Measurements from ENCODE around the gene JMJD8. TPM values are rescaled to one million over a fixed set of nuclear protein-coding genes. Genes with fewer than 3 reads are reported as not detected.

The JMJD8 gene
- total RNA-seq, 1 donor from 2014 or later, result 55.3 TPM

DNA sequence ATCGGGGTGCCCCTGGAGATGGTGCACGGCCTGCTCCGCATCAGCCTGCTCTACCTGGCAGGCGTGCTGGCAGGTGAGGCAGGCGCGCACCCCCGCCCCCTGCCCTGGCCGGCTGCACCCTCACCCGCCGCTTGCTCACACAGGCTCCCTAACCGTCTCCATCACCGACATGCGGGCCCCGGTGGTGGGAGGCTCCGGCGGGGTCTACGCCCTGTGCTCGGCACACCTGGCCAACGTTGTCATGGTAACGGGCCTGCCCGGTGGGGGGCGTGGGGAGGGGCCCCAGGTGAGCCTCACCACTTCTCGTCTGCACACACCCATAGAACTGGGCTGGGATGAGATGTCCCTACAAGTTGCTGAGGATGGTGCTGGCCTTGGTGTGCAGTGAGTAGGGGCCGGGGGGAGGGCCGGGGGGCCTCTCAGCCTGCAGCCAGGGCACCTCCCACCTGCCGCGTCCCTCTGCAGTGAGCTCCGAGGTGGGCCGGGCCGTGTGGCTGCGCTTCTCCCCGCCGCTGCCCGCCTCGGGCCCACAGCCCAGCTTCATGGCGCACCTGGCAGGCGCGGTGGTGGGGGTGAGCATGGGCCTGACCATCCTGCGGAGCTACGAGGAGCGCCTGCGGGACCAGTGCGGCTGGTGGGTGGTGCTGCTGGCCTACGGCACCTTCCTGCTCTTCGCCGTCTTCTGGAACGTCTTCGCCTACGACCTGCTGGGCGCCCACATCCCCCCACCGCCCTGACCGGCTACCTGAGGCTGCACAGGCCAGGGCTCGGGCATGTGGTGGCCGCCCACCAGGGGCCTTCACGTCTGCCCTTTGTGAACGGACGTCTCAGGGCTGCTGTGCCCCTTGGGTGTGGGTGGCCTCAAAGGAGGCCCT lies 6.6 kb downstream of the JMJD8 start:
- DNase-seq (ENCODE audit: low spot score), result no peak

DNA sequence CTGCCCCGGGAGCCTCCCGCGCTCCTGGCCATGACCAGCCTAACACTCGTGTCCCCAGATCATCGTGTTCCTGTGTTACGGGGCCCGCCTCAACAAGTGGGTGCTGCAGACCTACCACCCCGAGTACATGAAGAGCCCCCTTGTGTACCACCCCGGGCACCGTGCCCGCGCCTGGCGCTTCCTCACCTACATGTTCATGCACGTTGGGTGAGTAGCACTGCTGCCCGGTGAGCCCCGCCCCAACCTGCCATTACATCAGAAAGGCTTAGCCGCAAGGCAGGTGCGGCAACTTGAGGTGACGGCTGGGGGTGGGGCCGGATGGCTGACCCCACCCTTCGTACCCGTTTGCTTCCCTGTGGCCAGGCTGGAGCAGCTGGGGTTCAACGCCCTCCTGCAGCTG lies 7.2 kb downstream of the JMJD8 start:
- DNase-seq (ENCODE audit: low spot score), result no peak

DNA sequence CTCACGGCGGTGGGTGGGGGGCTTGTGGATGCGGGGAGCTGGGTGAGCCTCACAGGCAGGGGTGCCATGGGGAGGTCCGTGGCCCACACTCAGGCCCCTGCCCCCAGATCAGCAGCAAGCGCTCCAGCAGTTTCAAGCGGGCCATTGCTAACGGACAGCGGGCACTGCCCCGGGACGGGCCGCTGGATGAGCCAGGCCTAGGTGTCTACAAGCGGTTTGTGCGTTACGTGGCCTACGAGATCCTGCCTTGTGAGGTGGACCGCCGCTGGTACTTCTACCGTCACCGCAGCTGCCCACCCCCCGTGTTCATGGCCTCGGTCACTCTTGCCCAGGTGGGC lies 7.6 kb downstream of the JMJD8 start:
- no peak for DNase-seq (ENCODE audit: low spot score)

DNA sequence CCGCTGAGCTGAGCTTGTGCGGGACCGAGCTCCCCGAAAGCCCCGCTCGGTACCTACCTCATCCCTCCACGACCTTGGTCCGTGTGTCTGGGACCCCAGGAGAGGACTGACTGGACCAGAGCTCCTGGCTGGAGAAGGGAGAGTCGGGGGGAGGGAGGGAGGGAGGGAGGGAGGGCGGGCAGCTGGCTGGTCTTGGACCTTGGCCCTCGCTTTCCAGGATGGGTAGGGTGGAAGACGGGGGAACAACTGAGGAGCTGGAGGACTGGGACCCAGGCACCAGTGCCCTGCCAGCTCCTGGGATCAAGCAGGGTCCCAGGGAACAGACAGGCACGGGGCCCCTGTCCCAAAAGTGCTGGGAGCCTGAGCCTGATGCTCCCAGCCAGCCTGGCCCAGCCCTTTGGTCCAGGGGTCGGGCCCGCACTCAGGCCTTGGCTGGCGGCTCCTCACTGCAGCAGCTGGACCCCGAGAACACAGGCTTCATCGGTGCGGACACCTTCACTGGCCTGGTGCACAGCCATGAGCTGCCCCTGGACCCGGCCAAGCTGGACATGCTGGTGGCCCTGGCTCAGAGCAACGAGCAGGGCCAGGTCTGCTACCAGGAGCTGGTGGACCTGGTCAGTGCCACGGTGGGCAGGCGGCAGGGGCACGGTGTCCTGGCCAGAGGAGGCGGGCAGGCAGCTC lies 8.1 kb downstream of the JMJD8 start:
- no peak for DNase-seq (ENCODE audit: low spot score)

DNA sequence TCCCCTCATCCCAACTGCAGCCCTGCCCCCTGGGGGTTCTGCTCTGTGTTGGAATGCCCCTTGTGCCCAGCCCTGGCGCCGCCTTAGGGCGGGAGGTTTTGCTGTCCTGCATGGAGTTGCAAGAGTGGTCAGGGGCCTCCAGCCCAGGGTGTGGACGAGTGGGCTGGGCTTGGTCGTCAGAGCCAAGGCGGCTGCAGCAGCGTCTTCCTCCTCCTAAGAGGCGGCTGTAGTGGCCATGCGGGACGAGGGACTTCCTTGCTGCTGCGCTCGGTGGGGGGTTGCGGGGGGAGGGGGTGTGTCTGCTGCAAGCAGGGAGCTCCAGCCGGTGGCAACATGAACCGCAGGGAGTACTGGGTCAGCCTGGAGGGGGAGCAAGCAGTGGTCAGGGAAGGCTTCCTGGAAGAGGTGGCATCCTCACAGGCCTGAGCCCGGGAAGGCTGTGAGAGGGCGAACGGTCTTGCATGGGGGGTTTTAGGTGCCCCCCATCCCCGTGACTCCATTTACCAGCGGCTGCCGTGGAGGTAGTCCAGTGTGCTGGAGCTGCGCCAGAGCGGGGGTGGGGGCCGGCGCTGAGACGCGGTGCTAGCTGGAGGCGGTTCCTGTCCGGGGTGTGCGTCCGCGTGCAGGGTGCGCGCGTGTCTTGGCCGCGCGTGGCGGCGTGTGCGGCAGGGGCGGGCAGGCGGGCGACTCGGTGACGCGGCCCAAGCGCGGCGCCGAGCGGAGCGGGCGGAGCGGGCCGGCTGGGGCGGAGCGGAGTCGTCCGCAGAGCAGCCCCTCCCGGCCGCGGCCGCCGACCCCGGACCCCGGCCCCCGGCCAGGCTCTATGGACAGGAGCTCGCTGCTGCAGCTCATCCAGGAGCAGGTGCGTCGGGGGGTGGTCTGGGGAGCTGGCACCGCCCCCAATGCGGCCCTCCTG lies 8.9 kb downstream of the JMJD8 start, which contains the start of gene RHBDL1:
Gene RHBDL1 (plus strand): TSS at position 704 of the 916 bp plus-strand sequence. CDS start 120 bp downstream, at position 824.
- DNase-seq (ENCODE audit: low spot score), result no peak

DNA sequence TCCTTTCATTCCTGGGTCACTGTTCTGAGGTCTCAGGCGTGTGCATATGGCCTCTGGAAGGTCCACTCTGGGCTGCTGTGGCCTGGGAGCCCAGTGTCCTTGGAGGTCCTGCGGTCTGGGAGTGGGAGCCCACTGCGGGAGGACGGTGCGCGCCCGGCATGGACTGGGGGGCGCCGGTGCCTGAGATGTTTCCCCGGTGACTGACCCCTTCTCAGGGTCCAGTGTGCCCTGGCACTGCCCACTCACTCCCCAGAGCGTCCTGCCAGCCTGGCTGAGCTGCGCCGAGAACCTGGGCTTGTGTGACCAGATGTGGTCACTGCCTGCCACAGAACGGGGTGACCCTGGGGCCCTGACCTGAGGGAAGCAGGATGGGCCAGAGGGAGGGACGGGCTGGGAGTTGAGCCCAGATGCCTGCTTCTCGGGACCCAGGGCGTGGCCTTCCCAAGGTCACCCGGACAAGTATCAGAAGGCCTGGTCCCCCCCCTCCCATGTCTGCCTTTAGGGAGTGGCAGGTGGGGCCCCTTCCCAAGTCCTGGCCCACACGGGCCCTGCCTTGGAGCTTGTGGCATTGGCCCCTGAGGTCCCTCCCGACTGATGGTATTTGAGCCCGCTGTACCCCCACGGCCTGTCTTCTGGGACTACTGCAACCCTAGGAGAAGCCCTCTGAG lies 9.8 kb downstream of the JMJD8 start:
- DNase-seq (ENCODE audit: low spot score), result no peak

DNA sequence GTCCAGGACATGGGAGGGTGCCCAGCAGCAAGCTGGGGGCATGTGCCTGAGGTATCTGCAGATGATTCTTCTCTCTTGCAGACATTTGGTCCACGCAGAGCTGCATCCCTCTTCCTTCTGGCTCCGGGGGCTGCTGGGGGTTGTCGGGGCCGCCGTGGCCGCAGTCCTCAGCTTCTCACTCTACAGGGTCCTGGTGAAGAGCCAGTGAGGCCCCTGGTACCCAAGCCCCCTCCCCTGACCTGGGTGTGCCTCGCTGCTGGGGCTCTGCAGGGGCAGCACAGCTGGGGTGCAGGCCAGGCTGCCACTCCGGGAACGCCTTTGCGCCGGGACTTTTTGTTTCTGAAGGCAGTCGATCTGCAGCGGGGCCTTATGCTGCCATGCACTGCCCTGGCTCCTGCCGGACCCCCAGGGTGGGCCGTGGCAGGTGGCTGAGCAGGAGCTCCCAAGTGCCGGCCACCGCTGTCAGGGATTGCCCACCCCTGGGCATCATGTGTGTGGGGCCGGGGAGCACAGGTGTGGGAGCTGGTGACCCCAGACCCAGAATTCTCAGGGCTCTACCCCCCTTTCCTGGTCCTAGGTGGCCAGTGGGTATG lies 10.6 kb downstream of the JMJD8 start:
- DNase-seq (ENCODE audit: low spot score), result no peak

DNA sequence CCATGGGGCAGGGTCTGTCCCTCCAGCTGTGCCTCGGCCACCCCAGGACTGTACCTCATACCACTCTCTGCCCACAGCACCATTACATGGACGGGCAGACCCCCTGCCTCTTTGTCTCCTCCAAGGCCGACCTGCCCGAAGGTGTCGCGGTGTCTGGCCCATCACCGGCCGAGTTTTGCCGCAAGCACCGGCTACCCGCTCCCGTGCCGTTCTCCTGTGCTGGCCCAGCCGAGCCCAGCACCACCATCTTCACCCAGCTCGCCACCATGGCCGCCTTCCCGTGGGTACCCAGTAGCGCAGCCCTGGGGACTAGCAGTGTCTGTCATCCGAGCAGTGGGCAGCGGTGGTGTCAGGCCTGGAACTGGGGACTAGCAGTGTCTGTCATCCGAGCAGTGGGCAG lies 11.3 kb downstream of the JMJD8 start:
- no peak for DNase-seq (ENCODE audit: low spot score)

DNA sequence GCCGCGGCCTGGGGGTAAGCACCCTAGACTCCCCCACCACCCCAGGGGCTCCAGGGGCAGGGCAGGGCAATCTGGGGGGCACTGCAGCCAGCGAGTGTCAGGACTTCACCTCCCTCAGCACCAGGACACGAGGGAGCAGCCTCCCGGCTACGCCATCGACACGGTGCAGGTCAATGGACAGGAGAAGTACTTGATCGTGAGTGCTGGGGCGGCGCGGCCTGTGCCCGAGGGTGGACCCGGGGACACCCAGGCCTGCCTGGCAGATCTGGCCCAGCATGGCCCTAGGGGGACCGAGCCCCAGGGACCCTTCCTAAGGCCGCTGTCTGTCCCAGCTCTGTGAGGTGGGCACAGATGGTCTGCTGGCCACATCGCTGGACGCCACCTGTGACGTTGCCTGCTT lies 11.8 kb downstream of the JMJD8 start:
- DNase-seq (ENCODE audit: low spot score), result no peak

DNA sequence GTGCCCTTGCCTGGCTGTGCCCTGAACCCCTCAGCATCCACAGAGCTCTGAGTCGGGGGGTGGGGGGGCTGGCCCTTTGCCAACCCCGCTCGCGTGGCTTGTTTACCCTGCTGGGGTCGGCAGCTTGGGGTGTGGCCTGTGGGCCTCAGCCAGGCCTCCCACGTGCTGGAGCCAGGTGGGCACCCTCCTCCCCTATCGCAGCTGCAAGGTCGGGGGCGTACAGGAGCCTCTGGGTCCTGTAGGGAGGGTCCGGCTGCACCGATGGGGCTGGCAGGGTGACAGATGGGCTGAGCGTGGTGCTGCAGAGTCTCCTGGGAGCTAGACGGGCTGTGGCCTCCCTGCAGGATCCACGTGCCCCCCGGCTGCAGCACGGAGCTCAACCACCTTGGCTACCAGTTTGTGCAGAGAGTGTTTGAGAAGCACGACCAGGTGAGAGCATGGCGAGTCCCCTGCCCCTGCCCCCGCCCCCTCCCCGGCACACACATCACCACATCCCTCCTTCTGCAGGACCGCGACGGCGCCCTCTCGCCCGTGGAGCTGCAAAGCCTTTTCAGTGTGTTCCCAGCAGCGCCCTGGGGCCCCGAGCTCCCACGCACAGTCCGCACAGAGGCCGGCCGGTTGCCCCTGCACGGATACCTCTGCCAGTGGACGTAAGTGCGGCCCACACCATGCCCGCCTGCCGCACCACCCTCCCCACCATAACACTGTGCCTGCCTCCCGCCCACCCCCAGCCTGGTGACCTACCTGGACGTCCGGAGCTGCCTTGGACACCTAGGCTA lies 12.6 kb downstream of the JMJD8 start:
- DNase-seq (ENCODE audit: low spot score), result no peak

DNA sequence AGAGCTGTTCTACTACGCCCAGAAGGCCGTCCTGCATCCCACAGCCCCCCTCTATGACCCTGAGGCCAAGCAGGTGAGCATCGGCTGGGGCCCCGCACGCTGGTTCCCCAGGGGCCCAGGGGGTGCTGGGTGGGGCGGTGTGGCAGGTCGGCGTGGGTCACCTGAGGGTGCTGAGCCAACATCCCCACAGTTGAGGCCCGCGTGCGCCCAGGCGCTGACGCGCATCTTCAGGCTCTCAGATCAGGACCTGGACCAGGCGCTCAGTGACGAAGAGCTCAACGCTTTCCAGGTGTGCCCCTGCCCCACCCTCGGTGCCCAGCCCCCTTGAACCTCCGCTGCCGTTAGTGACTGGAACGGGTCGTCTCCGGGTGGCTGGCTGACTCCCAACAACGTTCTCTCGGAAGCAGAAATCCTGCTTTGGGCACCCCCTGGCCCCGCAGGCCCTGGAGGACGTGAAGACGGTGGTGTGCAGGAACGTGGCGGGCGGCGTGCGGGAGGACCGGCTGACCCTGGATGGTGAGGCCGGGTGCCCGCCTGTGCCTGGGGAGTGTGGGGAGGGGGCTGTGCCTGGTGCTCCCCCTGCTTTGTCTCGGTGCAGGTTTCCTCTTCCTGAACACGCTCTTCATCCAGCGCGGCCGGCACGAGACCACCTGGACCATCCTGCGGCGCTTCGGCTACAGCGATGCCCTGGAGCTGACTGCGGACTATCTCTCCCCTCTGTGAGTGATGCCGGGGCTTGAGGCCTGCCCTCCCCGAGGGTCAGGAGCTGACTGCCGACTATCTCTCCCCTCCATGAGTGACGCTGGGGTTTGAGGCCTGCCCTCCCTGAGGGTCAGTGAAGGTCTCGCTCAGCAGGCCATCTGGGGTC lies 13.4 kb downstream of the JMJD8 start:
- no peak for DNase-seq (ENCODE audit: low spot score)

DNA sequence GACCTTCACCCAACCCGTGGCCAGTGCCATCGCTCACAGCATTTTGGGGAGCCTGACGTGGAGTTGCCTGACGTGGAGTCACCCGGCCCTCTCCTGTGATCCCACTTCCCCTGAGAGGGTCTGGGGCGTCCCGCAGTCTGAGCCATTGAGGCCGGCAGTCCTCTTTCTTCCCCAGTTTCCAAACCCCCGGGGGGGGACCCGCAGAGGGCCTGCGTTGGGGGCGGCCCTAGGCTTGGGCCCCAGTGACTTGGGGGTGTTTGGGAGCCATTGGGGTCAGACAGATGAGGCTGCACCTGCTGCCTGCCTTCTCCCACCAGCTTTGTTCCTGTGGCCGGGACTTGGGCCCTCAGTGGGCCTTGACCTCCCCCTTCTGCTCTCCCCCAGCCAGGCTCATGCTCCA lies 14.5 kb downstream of the JMJD8 start:
- no peak for DNase-seq (ENCODE audit: low spot score)

DNA sequence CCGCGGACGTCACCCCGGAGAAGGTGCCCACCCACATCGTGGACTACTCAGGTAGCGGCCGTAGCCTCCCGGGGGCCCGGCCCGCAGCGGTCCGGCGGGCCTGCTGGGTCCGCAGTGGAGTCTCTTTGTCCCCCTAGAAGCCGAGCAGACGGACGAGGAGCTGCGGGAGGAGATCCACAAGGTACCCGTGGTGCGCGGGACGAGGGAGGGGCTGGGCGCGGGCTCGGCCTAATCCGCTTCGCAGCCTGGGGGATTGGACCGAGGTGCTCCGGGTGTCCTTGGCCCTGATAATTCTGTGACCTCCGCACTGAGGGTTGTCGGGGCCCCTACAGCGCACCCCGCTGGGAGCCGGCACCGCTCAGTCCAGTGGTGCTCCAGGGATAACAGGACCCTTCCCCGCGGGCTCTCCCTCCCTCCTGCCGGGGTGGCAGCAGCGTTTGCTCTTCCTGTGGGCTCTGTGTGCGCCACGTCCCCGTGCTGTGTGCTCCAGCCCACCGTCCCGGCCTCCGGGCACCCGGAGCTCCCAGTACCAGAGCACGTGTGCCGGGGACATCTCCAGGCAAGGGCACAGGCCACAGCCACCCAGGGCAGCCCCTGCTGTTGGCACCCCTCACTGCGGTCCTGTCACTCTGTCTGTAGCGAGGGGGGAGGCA lies 15.5 kb downstream of the JMJD8 start:
- no peak for DNase-seq (ENCODE audit: low spot score)

DNA sequence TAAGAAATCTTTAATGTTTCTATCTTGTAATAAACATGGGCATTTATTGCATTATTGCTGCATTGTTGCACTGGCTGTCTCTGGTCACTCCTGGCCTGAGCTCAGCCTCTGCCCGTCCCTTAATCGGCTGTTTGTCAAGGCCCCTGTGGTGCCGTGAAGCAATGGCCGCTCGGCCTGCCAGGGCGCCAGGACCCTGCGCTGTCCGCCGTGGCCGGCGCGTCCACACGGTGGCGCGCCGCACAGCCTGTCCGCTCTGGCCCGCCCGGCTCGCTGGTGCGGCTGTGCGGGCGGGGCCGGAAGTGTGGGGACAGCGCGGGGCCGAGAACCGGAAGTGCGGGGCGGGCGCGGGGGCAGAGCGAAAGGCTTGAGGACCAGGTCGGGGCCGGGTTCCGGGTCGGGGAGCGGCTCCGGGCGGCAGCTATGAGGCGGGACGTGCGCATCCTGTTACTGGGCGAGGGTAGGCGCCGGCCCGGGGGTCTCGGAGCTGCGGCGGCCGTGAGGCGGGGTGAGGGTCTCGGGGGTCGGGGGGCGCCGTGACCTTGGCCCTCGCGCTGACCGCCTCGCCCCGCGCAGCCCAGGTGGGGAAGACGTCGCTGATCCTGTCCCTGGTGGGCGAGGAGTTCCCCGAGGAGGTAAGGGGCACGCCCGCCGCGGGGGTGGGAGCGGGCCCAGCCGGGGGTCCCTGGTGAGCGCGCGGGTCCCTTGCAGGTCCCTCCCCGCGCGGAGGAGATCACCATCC lies 16.2 kb downstream of the JMJD8 start, which contains the start of gene RHOT2:
Gene RHOT2 (plus strand): TSS at position 353 of the 739 bp plus-strand sequence. CDS start 68 bp downstream, at position 421.
- peak; percentile 98 for DNase-seq (ENCODE audit: low spot score)

DNA sequence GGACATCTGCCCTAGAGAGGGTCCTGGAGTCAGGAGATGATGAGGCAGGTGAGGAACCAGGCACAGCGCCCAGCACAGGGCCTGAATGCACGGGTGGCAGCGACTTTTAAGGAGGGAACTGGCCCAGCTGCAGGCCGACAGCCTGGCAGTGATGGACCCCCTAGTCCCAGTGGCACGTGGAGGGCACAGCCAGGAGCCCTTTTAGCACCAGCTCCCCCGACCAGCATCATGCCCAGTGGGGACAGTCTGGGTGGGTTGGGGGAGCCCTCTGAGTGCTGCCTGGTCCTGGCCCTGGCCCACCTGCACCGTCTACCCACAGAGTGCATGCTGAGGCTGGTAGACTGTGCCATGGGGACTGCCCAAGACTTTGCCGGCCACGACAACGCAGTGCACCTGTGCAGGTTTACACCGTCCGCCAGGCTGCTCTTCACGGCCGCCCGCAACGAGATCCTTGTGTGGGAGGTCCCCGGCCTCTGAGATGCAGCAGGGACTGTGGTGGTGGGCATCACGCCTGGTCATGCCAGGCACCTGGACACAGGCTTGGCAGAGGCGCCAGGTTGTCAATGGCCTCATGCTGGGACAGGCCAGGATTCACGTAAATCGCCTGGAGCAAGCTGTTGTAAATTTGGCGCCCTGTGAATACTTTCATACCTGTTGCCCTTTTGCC lies 16.9 kb downstream of the JMJD8 start:
- no peak for DNase-seq (ENCODE audit: low spot score)

DNA sequence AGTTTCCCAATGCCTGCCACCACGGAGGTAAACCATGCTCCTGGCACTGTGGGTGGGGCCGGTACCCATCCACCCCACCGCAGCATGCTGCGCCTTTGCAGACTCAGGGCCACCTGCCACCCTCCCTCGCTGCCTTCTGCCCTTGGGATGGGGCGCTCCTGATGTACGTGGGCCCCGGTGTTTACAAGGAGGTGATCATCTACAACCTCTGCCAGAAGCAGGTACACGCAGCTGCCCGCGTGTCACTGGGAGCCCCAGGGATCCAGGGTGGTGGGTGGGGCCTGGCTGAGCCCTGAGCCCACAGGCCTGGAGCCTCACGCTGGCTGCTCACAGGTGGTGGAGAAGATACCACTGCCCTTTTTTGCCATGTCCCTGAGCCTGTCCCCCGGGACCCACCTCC lies 17.6 kb downstream of the JMJD8 start:
- DNase-seq (ENCODE audit: low spot score), result no peak

DNA sequence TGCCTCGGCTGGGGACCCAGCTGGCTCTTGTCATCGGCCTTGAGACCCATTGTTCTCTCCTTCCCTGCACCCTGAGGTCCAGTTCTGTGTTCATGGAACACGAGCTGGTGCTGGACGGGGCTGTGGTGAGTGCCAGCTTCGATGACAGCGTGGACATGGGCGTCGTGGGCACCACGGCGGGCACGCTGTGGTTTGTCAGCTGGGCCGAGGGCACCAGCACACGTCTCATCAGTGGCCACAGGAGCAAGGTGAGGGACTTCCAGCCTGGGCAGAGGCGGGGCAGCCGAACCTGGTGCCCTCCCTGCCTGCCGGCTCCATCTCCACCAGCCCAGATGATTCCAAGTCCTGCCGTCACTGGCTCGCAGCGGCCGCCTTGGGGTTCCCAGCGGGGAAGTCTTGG lies 21.5 kb downstream of the JMJD8 start:
- no peak for DNase-seq (ENCODE audit: low spot score)

Data from mesenteric fat pad (tissue), 1 donor.